H1 (cell line): Measurements from ENCODE around the gene HS3ST6. TPM values are rescaled to one million over a fixed set of nuclear protein-coding genes. Genes with fewer than 3 reads are reported as not detected.

Source experiments
- CTCF ChIA-PET: fragments of 300-600 bp; sonication (Branson Sonifier 250); formaldehyde crosslinking; loops from one replicate; lab custom pipeline; 2021; ENCODE audit not compliant: partially characterized antibody; lab: Charles Lee
- POLR2A ChIA-PET: fragments of 300-600 bp; sonication (Branson Sonifier 250); formaldehyde crosslinking; loops from one replicate; lab custom pipeline; 2021; ENCODE audit warnings: inconsistent platforms; ENCODE audit not compliant: partially characterized antibody; lab: Charles Lee
- DNase-seq, 2 experiments: peaks; one replicate each; pipeline versions ENCODE4 v3.0.0 to v3.0.0-alpha.2; 2010 to 2022; ENCODE audit warnings: low spot score in 2 of 2, low read depth in 1 of 2, mixed read lengths in 1 of 2
- FAIRE-seq: peaks from 2 replicates; lab custom pipeline; 2011; peaks lifted over from hg19 to GRCh38; lab: Jason Lieb, UNC
- H2AFZ ChIP-seq: 2 replicates; pipeline ENCODE4 v1.8.1; 2012; ENCODE audit warnings: low read length, inconsistent platforms
- H2AK5ac ChIP-seq: 2 replicates; pipeline ENCODE4 v1.6.1; 2013; ENCODE audit warnings: low read depth, low read length
- H2BK120ac ChIP-seq: replicated peaks from 2 replicates; pipeline ENCODE3; 2013; ENCODE audit warnings: low read depth, low read length, inconsistent platforms
- H2BK12ac ChIP-seq: 2 replicates; pipeline ENCODE4 v1.6.1; 2013; ENCODE audit warnings: low read depth, low read length
- H2BK15ac ChIP-seq: 2 replicates; pipeline ENCODE4 v1.6.1; 2013; ENCODE audit warnings: low read length
- H2BK20ac ChIP-seq: 2 replicates; pipeline ENCODE4 v1.6.1; 2013; ENCODE audit warnings: low read length
- H2BK5ac ChIP-seq: 2 replicates; pipeline ENCODE4 v1.6.1; 2013; ENCODE audit warnings: low read depth, low read length
- H3K14ac ChIP-seq: 2 replicates; pipeline ENCODE4 v1.6.1; 2013; ENCODE audit warnings: inconsistent platforms; ENCODE audit not compliant: insufficient read length
- H3K18ac ChIP-seq: 2 replicates; pipeline ENCODE4 v1.6.1; 2013; ENCODE audit warnings: low read length; ENCODE audit errors: extremely low read depth
- H3K23ac ChIP-seq: 2 replicates; pipeline ENCODE4 v1.6.1; 2013; ENCODE audit warnings: inconsistent platforms; ENCODE audit not compliant: insufficient read length
- H3K23me2 ChIP-seq: 2 replicates; pipeline ENCODE4 v1.6.1; 2013; ENCODE audit warnings: low read depth, low read length
- H3K27ac ChIP-seq: 2 replicates; pipeline ENCODE4 v1.6.1; 2011; ENCODE audit warnings: low read depth, low read length, inconsistent platforms
- H3K27me3 ChIP-seq, 4 experiments: replicated peaks in 1 of 4; 1 replicate in 1 of 4; 2 replicates in 3 of 4; pipeline versions ENCODE4 v1.6.1 to v1.8.1; 2011 to 2013; ENCODE audit warnings: low read length in 3 of 4, mild to moderate bottlenecking in 3 of 4, inconsistent platforms in 2 of 4, mixed read lengths in 2 of 4, moderate library complexity in 1 of 4; ENCODE audit not compliant: control insufficient read depth in 3 of 4, insufficient read depth in 3 of 4; ENCODE audit errors: extremely low read depth in 1 of 4
- H3K36me3 ChIP-seq, 4 experiments: 2 replicates each; pipeline versions ENCODE4 v1.6.1 to v1.8.1; 2011 to 2013; ENCODE audit warnings: mild to moderate bottlenecking in 4 of 4, low read length in 3 of 4, moderate library complexity in 2 of 4, control low read depth in 1 of 4, inconsistent platforms in 1 of 4; ENCODE audit not compliant: insufficient read depth in 4 of 4, control insufficient read depth in 2 of 4
- H3K4ac ChIP-seq: replicated peaks from 2 replicates; pipeline ENCODE3; 2013; ENCODE audit warnings: low read length, low read depth, mixed read lengths, inconsistent platforms; ENCODE audit not compliant: insufficient read length
- H3K4me1 ChIP-seq, 4 experiments: replicated peaks in 1 of 4; 1 replicate in 1 of 4; 2 replicates in 3 of 4; pipeline versions ENCODE4 v1.6.1 to v1.8.1; 2011 to 2013; ENCODE audit warnings: low read length in 3 of 4, inconsistent platforms in 2 of 4, mixed read lengths in 1 of 4; ENCODE audit not compliant: insufficient read depth in 4 of 4, control insufficient read depth in 3 of 4
- H3K4me2 ChIP-seq, 2 experiments: 2 replicates each; pipeline versions ENCODE4 v1.6.1 to v1.8.1; 2011 to 2013; ENCODE audit warnings: low read depth in 2 of 2, low read length in 2 of 2, control low read depth in 1 of 2, inconsistent platforms in 1 of 2, mild to moderate bottlenecking in 1 of 2; ENCODE audit not compliant: insufficient read depth in 1 of 2
- H3K4me3 ChIP-seq, 4 experiments: fragments of 200-600, 300-600 bp in 1 of 4; sonication (generic), shearing (Covaris generic), sonication (Bioruptor Twin) in 1 of 4; 2 replicates each; pipeline versions ENCODE4 v1.5.1 to v1.8.1; 2011 to 2016; ENCODE audit warnings: low read length in 4 of 4, low read depth in 3 of 4, control low read depth in 2 of 4, inconsistent platforms in 2 of 4, mild to moderate bottlenecking in 2 of 4, mixed read lengths in 1 of 4, moderate library complexity in 1 of 4; ENCODE audit not compliant: insufficient read depth in 2 of 4; ENCODE audit errors: extremely low read depth in 1 of 4
- H3K56ac ChIP-seq: replicated peaks from 2 replicates; pipeline ENCODE3; 2013; ENCODE audit warnings: low read depth, mild to moderate bottlenecking, mixed read lengths, low read length, inconsistent platforms; ENCODE audit not compliant: insufficient read length
- H3K79me1 ChIP-seq: 2 replicates; pipeline ENCODE4 v1.6.1; 2013; ENCODE audit warnings: low read depth, low read length, control low read depth
- H3K79me2 ChIP-seq, 2 experiments: 2 replicates each; pipeline versions ENCODE4 v1.6.1 to v1.8.1; 2012 to 2013; ENCODE audit warnings: low read length in 2 of 2, mild to moderate bottlenecking in 2 of 2, inconsistent platforms in 1 of 2; ENCODE audit not compliant: insufficient read depth in 2 of 2, control insufficient read depth in 1 of 2
- H3K9ac ChIP-seq, 4 experiments: replicated peaks in 1 of 4; 1 replicate in 1 of 4; 2 replicates in 3 of 4; pipeline versions ENCODE4 v1.6.1 to v1.8.1; 2011 to 2013; ENCODE audit warnings: low read depth in 3 of 4, low read length in 3 of 4, control low read depth in 2 of 4, mild to moderate bottlenecking in 2 of 4, moderate library complexity in 2 of 4, inconsistent platforms in 1 of 4; ENCODE audit errors: extremely low read depth in 1 of 4
- H3K9me3 ChIP-seq, 2 experiments: 2 replicates each; pipeline versions ENCODE4 v1.6.1 to v1.8.1; 2012 to 2013; ENCODE audit warnings: mild to moderate bottlenecking in 2 of 2, moderate library complexity in 2 of 2, control low read depth in 1 of 2, inconsistent platforms in 1 of 2, low read depth in 1 of 2, low read length in 1 of 2, mixed read lengths in 1 of 2; ENCODE audit not compliant: insufficient read depth in 2 of 2
- H4K20me1 ChIP-seq, 2 experiments: replicated peaks in 1 of 2; 2 replicates each; pipeline versions ENCODE3 to v1.8.1; 2011 to 2013; ENCODE audit warnings: inconsistent platforms in 2 of 2, low read length in 2 of 2, mild to moderate bottlenecking in 1 of 2; ENCODE audit not compliant: insufficient read depth in 2 of 2, control insufficient read depth in 1 of 2
- H4K5ac ChIP-seq: 2 replicates; pipeline ENCODE4 v1.6.1; 2013; ENCODE audit warnings: low read length, low read depth, mixed read lengths, inconsistent platforms; ENCODE audit not compliant: insufficient read length
- H4K8ac ChIP-seq: 2 replicates; pipeline ENCODE4 v1.8.0; 2013; ENCODE audit warnings: mild to moderate bottlenecking, moderate library complexity, low read length, inconsistent platforms; ENCODE audit not compliant: insufficient read depth; ENCODE audit errors: extremely low read depth
- H4K91ac ChIP-seq: replicated peaks from 2 replicates; pipeline ENCODE3; 2013; ENCODE audit warnings: low read length, mixed read lengths, inconsistent platforms; ENCODE audit not compliant: insufficient read length
- BACH1 ChIP-seq: IDR thresholded peaks from 2 replicates; pipeline ENCODE4 v1.6.1; 2012; ENCODE audit warnings: low read length, improper control_type of control experiment
- CBX5 ChIP-seq: fragments of 300-800, 300-1000 bp; sonication (generic); IDR thresholded peaks from 2 replicates; pipeline ENCODE4 v1.7.1; 2016; ENCODE audit warnings: antibody characterized with exemption, low read length, low read depth
- CHD1 ChIP-seq: IDR thresholded peaks from 2 replicates; pipeline ENCODE4 v1.6.1; 2012; ENCODE audit warnings: low read depth, low read length, improper control_type of control experiment
- CTBP2 ChIP-seq: IDR thresholded peaks from 2 replicates; pipeline ENCODE4 v1.7.0; 2011; ENCODE audit warnings: borderline replicate concordance, mild to moderate bottlenecking, moderate library complexity, mixed read lengths, low read length; ENCODE audit not compliant: insufficient read depth, insufficient read length
- EGR1 ChIP-seq: IDR thresholded peaks from 2 replicates; pipeline ENCODE4 v1.6.1; 2011; ENCODE audit warnings: low read depth, low read length, borderline replicate concordance
- EZH2 ChIP-seq: fragments of 200-600 bp; sonication (generic); IDR thresholded peaks from 2 replicates; pipeline ENCODE4 v1.7.1; 2012; ENCODE audit warnings: low read depth, mild to moderate bottlenecking, moderate library complexity, low read length, inconsistent platforms; ENCODE audit not compliant: severe bottlenecking
- JUND ChIP-seq: IDR thresholded peaks from 2 replicates; pipeline ENCODE4 v1.6.1; 2011; ENCODE audit warnings: mild to moderate bottlenecking, improper control_type of control experiment, low read length
- KDM5A ChIP-seq: fragments of 200-600 bp; IDR thresholded peaks from 2 replicates; pipeline ENCODE4 v1.7.1; 2012; ENCODE audit warnings: mild to moderate bottlenecking, low read length, inconsistent platforms, mixed read lengths
- PHF8 ChIP-seq: fragments of 200-600 bp; sonication (generic); conservative IDR thresholded peaks from 2 replicates; pipeline ENCODE4 v1.7.1; 2012; ENCODE audit warnings: low read depth, mild to moderate bottlenecking, inconsistent platforms, low read length, moderate library complexity
- RNF2 ChIP-seq: fragments of 200-900, 300-1000 bp; sonication (generic); IDR thresholded peaks from 2 replicates; pipeline ENCODE4 v1.7.1; 2016; ENCODE audit warnings: borderline replicate concordance, low read depth, mild to moderate bottlenecking, antibody characterized with exemption, low read length; ENCODE audit not compliant: poor library complexity, severe bottlenecking; ENCODE audit errors: missing control alignments
- SIN3A ChIP-seq, 2 experiments: IDR thresholded peaks in 1 of 2; conservative IDR thresholded peaks in 1 of 2; 2 replicates each; pipeline ENCODE4 v1.6.1; 2011 to 2012; ENCODE audit warnings: low read length in 2 of 2, improper control_type of control experiment in 1 of 2, low read depth in 1 of 2, mild to moderate bottlenecking in 1 of 2
- SP4 ChIP-seq: IDR thresholded peaks from 2 replicates; pipeline ENCODE4 v1.6.1; 2012; ENCODE audit warnings: low read length, inconsistent platforms
- SUZ12 ChIP-seq: fragments of 200-600 bp; sonication (generic); IDR thresholded peaks from 2 replicates; pipeline ENCODE4 v1.6.1; 2012; ENCODE audit warnings: mild to moderate bottlenecking, inconsistent platforms, low read length, moderate library complexity, mixed read lengths
- WGBS, 2 experiments: shearing (Covaris generic) in 1 of 2; methylation state at CpG; one replicate each; pipeline versions ENCODE4 v1.1.6 to v1.1.7; 2013 to 2015; ENCODE audit warnings: low lambda C conversion rate in 2 of 2, mixed read lengths in 2 of 2, inconsistent platforms in 1 of 2, low coverage in 1 of 2, missing lambda C conversion rate in 1 of 2; ENCODE audit not compliant: insufficient replicate concordance in 2 of 2, insufficient coverage in 1 of 2, insufficient read length in 1 of 2; ENCODE audit errors: extremely low coverage in 1 of 2, missing lambda C conversion rate in 1 of 2; 5-methylcytosine and 5-hydroxymethylcytosine counted together
- polyA plus RNA-seq, 7 experiments: library from polyadenylated mRNA; depleted of rRNA in 3 of 7; stranded (reverse) in 5 of 7; unstranded in 2 of 7; fragments of >200 nt in 5 of 7; fragments of 200-250 nt in 2 of 7; gene quantifications; 1 replicate in 5 of 7; 2 replicates in 1 of 7; 4 replicates in 1 of 7; pipeline versions ENCODE4 v1.2.1 to v1.2.3, GENCODE V29; 2011 to 2013; ENCODE audit warnings: missing spikeins in 2 of 7, mixed read lengths in 2 of 7
- total RNA-seq: library from RNA; stranded (reverse); fragmentation: NEBNext Ultra II Directional; extraction: Animal tissue kit (Norgen Biotek cat#: 25700); gene quantifications from 2 replicates; pipeline ENCODE4 v1.2.1, GENCODE V29; 2021

The HS3ST6 gene
- total and polyA plus RNA-seq, 2 of the 8 experiments (the other 6 are each of a cell fraction or from before 2014, with no cell fraction given): 0.36 to 0.39 TPM

DNA sequence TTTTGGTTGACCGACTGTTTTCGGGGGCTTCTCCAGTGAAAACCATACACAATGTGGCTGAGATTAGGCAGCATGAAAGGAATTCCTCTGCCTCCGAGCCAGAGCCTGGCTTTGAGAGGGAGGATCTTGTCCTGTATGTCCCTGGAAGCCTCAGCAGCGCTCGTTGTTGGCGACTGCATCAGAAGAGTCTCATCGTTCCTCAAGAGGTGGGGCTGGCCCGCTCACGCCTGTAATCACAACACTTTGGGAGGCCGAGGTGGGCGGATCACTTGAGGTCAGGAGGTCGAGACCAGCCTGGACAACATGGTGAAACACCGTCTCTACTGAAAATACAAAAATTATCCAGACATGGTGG is 15.0 kb downstream of the HS3ST6 start:
- WGBS, 2 experiments: 93% methylated on average over 12 of the region's 13 CpGs; no CpG with 5 or more reads in 1 of the 2 experiments
- H3K4me2 ChIP-seq: no peak overlapping the region
- POLR2A ChIA-PET: no interaction called here

More for the DNA sequence above, 15.0 kb downstream of the HS3ST6 start:
- Histone ChIP-seq H3K23ac (no peak overlapping the region), H2BK120ac (no peak overlapping the region), H2BK12ac (no peak overlapping the region), H3K79me2 (no peaks in the 10 kb centered on the region), H2BK20ac (no peak overlapping the region), H3K18ac (no peak overlapping the region), H3K9ac (no peak overlapping the region), H2BK5ac (no peak overlapping the region), H4K5ac (no peak overlapping the region), H3K79me1 (no peaks in the 10 kb centered on the region), H3K9me3 (no peaks in the 10 kb centered on the region), H4K91ac (no peak overlapping the region), H3K23me2 (no peaks in the 10 kb centered on the region), H2AK5ac (no peak overlapping the region), H4K20me1 (no peaks in the 10 kb centered on the region), H3K27me3 (peaks cover 0 to 2% (median 0%) of the 10 kb centered on the region in 4 experiments; a peak in 2 of 7 replicates), H3K27ac (no peak overlapping the region), H2AFZ (no peak overlapping the region), H2BK15ac (peak overlapping the region; percentile 46; the same call in 1 of the 2 replicates), H3K56ac (no peak overlapping the region), H3K4ac (no peak overlapping the region), H3K14ac (no peak overlapping the region), H3K4me3 (no peak overlapping the region), H3K4me1 (peaks cover 0 to 11% (median 0%) of the 10 kb centered on the region in 4 experiments; a peak in 1 of 7 replicates), H4K8ac (no peak overlapping the region), H3K36me3 (no peaks in the 10 kb centered on the region)
- no peak for FAIRE-seq
- CTCF ChIA-PET: no interaction called here
- no peak for TF ChIP-seq BACH1
- TF ChIP-seq SIN3A (conservative IDR thresholded peaks at IDR 0.05 in 1 of 2, IDR thresholded peaks at IDR 0.05 in 1 of 2; ENCODE audit: low read depth in 1 of 2, low read length in 2 of 2): no peak
- no peak for TF ChIP-seq EGR1
- TF ChIP-seq CBX5: no peak
- no peak for TF ChIP-seq JUND
- TF ChIP-seq KDM5A: no peak
- no peak for TF ChIP-seq SUZ12
- no peak for TF ChIP-seq CHD1
- TF ChIP-seq RNF2: no peak
- no peak for TF ChIP-seq CTBP2
- TF ChIP-seq SP4: no peak
- TF ChIP-seq EZH2: no peak
- TF ChIP-seq PHF8: no peak
- no peak for DNase-seq
